IMR-90 (cell line): ENCODE measurements around the gene C11orf86. TPM values are rescaled to one million over a fixed set of nuclear protein-coding genes. Genes with fewer than 3 reads are reported as not detected.

ENCODE experiments used
- ATAC-seq: fragments of 200-7000 bp; cut with Tn5 transposase; 2 replicates; pipeline ENCODE4 v1.9.1; 2020; ENCODE audit warnings: low read depth, mild to moderate bottlenecking, moderate library complexity
- BruUV-seq: library from RNA; stranded (reverse); fragments of 400-500 nt; replicated peaks from 2 replicates; lab custom pipeline; 2021; lab: Mats Ljungman, UMichigan
- CTCF ChIA-PET: fragments of 300-600 bp; formaldehyde crosslinking; extraction: SDS; loops from one replicate; lab custom pipeline; 2021; ENCODE audit warnings: antibody characterized with exemption; lab: Yijun Ruan, JAX
- POLR2A ChIA-PET: fragments of 300-600 bp; sonication (Branson Sonifier 250); formaldehyde crosslinking; loops from one replicate; lab custom pipeline; 2022; ENCODE audit warnings: antibody characterized with exemption; ENCODE audit not compliant: unreplicated experiment; lab: Charles Lee
- DNase-seq: peaks from one replicate; pipeline ENCODE4 v3.0.0; 2013
- H2AFZ ChIP-seq: replicated peaks from 2 replicates; pipeline ENCODE3; 2013; ENCODE audit warnings: low read length, mild to moderate bottlenecking; ENCODE audit not compliant: poor library complexity
- H2AK5ac ChIP-seq: 2 replicates; pipeline ENCODE4 v1.6.1; 2013; ENCODE audit warnings: low read depth, low read length, inconsistent platforms
- H2AK9ac ChIP-seq: replicated peaks from 2 replicates; pipeline ENCODE3; 2013; ENCODE audit warnings: mild to moderate bottlenecking, low read depth, low read length, moderate library complexity; ENCODE audit not compliant: poor library complexity
- H2BK120ac ChIP-seq: 2 replicates; pipeline ENCODE4 v1.6.1; 2013; ENCODE audit warnings: low read depth, low read length, inconsistent platforms
- H2BK15ac ChIP-seq: 3 replicates; pipeline ENCODE4 v1.6.1; 2013; ENCODE audit warnings: low read depth, low read length, inconsistent platforms
- H2BK20ac ChIP-seq: 2 replicates; pipeline ENCODE4 v1.6.1; 2013; ENCODE audit warnings: low read depth, mild to moderate bottlenecking, inconsistent platforms, low read length, moderate library complexity
- H2BK5ac ChIP-seq: 2 replicates; pipeline ENCODE4 v1.6.1; 2013; ENCODE audit warnings: mild to moderate bottlenecking, low read depth, low read length, inconsistent platforms; ENCODE audit not compliant: poor library complexity, severe bottlenecking
- H3K14ac ChIP-seq: replicated peaks from 2 replicates; pipeline ENCODE4 v1.6.1; 2013; ENCODE audit warnings: low read depth, low read length, inconsistent platforms
- H3K18ac ChIP-seq: 2 replicates; pipeline ENCODE4 v1.6.1; 2013; ENCODE audit warnings: low read depth, low read length, control low read depth
- H3K23ac ChIP-seq: 2 replicates; pipeline ENCODE4 v1.6.1; 2013; ENCODE audit warnings: low read depth, low read length, inconsistent platforms
- H3K27ac ChIP-seq: 2 replicates; pipeline ENCODE4 v1.5.1; 2013; ENCODE audit warnings: mild to moderate bottlenecking, control low read depth, low read length; ENCODE audit not compliant: insufficient read depth
- H3K27me3 ChIP-seq: 2 replicates; pipeline ENCODE4 v1.6.1; 2013; ENCODE audit warnings: low read length; ENCODE audit not compliant: control insufficient read depth, insufficient read depth
- H3K36me3 ChIP-seq: 2 replicates; pipeline ENCODE4 v1.6.1; 2013; ENCODE audit warnings: low read length, mixed read lengths; ENCODE audit not compliant: control insufficient read depth, insufficient read depth
- H3K4ac ChIP-seq: 2 replicates; pipeline ENCODE4 v1.6.1; 2013; ENCODE audit warnings: low read depth, low read length, inconsistent platforms
- H3K4me1 ChIP-seq: 2 replicates; pipeline ENCODE4 v1.6.1; 2013; ENCODE audit warnings: low read length, mixed read lengths; ENCODE audit not compliant: control insufficient read depth, insufficient read depth
- H3K4me2 ChIP-seq: 2 replicates; pipeline ENCODE4 v1.6.1; 2013; ENCODE audit warnings: low read depth, mild to moderate bottlenecking, control low read depth, low read length, moderate library complexity
- H3K4me3 ChIP-seq: 2 replicates; pipeline ENCODE4 v1.5.1; 2013; ENCODE audit warnings: low read depth, mild to moderate bottlenecking, control low read depth, low read length, moderate library complexity; ENCODE audit not compliant: insufficient read depth
- H3K56ac ChIP-seq: 2 replicates; pipeline ENCODE4 v1.6.1; 2013; ENCODE audit warnings: low read length, inconsistent platforms; ENCODE audit not compliant: insufficient read depth; ENCODE audit errors: extremely low read depth
- H3K79me1 ChIP-seq, 2 experiments: 2 replicates each; pipeline ENCODE4 v1.6.1; 2013; ENCODE audit warnings: low read length in 2 of 2, inconsistent platforms in 1 of 2, low read depth in 1 of 2
- H3K9ac ChIP-seq: 2 replicates; pipeline ENCODE4 v1.6.1; 2013; ENCODE audit warnings: low read depth, low read length, control low read depth
- H3K9me1 ChIP-seq: 2 replicates; pipeline ENCODE4 v1.6.1; 2013; ENCODE audit warnings: low read length, inconsistent platforms; ENCODE audit not compliant: insufficient read depth
- H3K9me3 ChIP-seq: 2 replicates; pipeline ENCODE4 v1.6.1; 2013; ENCODE audit warnings: low read length; ENCODE audit not compliant: control insufficient read depth, insufficient read depth
- H4K20me1 ChIP-seq: 2 replicates; pipeline ENCODE4 v1.6.1; 2013; ENCODE audit warnings: low read length, inconsistent platforms; ENCODE audit not compliant: insufficient read depth
- H4K5ac ChIP-seq: 2 replicates; pipeline ENCODE4 v1.6.1; 2013; ENCODE audit warnings: mild to moderate bottlenecking, low read depth, low read length, control low read depth
- H4K8ac ChIP-seq, 2 experiments: 2 replicates each; pipeline ENCODE4 v1.6.1; 2013; ENCODE audit warnings: low read depth in 2 of 2, low read length in 2 of 2, control low read depth in 1 of 2, inconsistent platforms in 1 of 2
- H4K91ac ChIP-seq: 2 replicates; pipeline ENCODE4 v1.6.1; 2013; ENCODE audit warnings: low read depth, low read length, inconsistent platforms; ENCODE audit not compliant: insufficient read depth
- CHD1 ChIP-seq: IDR thresholded peaks from 2 replicates; pipeline ENCODE4 v1.6.1; 2012; ENCODE audit warnings: low read depth, low read length, improper control_type of control experiment
- MAFK ChIP-seq: IDR thresholded peaks from 2 replicates; pipeline ENCODE4 v1.6.1; 2012; ENCODE audit warnings: low read depth, low read length, improper control_type of control experiment
- MXI1 ChIP-seq: IDR thresholded peaks from 2 replicates; pipeline ENCODE4 v1.6.1; 2012; ENCODE audit warnings: low read depth, mild to moderate bottlenecking, low read length, moderate library complexity, borderline replicate concordance
- SMC3 ChIP-seq: fragments of 150-350 bp; IDR thresholded peaks from 2 replicates; pipeline ENCODE4 v1.6.1; 2016; ENCODE audit warnings: low read depth, mild to moderate bottlenecking, antibody characterized with exemption, low read length, moderate library complexity
- WGBS, 2 experiments: methylation state at CpG; one replicate each; pipeline versions ENCODE4 v1.1.5 to v1.1.7; 2013; ENCODE audit warnings: missing lambda C conversion rate in 2 of 2; ENCODE audit not compliant: insufficient read length in 1 of 2; ENCODE audit errors: extremely low coverage in 2 of 2; 5-methylcytosine and 5-hydroxymethylcytosine counted together
- dilution Hi-C: fragments of 300-500 bp; cut with HindIII; formaldehyde crosslinking; loops from one replicate; pipeline ENCODE4 v1.14.3; 2018; ENCODE audit warnings: low sequenced_read_pairs; ENCODE audit not compliant: unreplicated experiment
- in situ Hi-C: fragments of 300-500 bp; cut with MboI; formaldehyde crosslinking; loops from 3 replicates; pipeline ENCODE4 v1.14.3; 2019; ENCODE audit warnings: low sequenced_read_pairs, inconsistent platforms, mixed read lengths
- intact Hi-C: fragments of 100-400 bp; cut with micrococcal nuclease; formaldehyde crosslinking; loops from 2 replicates; pipeline ENCODE4 v1.10.0; 2022
- polyA plus RNA-seq, 3 experiments: library from polyadenylated mRNA; depleted of rRNA; stranded (reverse); fragments of >200 nt; gene quantifications; 2 replicates each; pipeline ENCODE4 v1.2.3, GENCODE V29; 2012; ENCODE audit warnings: low replicate concordance in 1 of 3
- total RNA-seq: library from RNA; depleted of rRNA; stranded (reverse); fragments of >200 nt; gene quantifications from 2 replicates; pipeline ENCODE4 v1.2.3, GENCODE V29; 2012

Gene C11orf86
- total and polyA plus RNA-seq, 2 of the 4 experiments (the other 2 are of a cell fraction), result not detected

DNA sequence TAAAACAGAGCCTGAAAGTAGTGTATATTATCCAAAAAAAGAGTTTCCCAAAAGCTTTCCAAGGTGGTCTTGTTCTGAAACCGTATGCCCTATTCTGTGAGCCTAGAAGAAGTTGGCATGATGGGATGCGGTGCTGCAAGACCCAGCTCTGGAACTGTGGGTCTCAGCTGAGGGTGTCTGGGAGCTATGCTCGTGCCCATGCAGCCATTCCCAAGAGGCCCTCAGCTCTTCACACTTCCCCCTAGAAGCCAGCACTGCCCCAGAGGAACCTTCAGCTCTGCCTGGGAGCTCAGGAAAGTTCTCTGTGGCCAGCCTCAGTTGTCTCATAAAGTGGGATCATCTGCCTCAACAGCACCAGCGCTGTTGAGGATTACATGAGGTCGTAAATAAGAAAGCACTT, 41.4 kb downstream of the C11orf86 start:
- no peak overlapping the region for H2AK5ac ChIP-seq
- H3K18ac ChIP-seq, result no peak overlapping the region
- ChIA-PET POLR2A (no interaction called here), CTCF (interaction anchor here (0.7 to 1.1 kb wide), 2 partner anchors 13 to 135 kb away, joined by 3 to 4 read pairs; no protein-coding TSS in a partner anchor)
- no peak overlapping the region for H2BK15ac ChIP-seq
- H3K4me3 ChIP-seq, result no peak overlapping the region
- H2AK9ac ChIP-seq, result no peak overlapping the region
- intact Hi-C loops, result no loop called here
- H3K14ac ChIP-seq, result no peak overlapping the region
- no peak overlapping the region for H4K5ac ChIP-seq
- no peak overlapping the region for H4K8ac ChIP-seq
- H3K9me3 ChIP-seq, result no peaks in the 10 kb centered on the region
- H3K23ac ChIP-seq, result no peak overlapping the region
- no peak overlapping the region for H3K27ac ChIP-seq
- no peak overlapping the region for H4K91ac ChIP-seq
- DNase-seq (no peak), ATAC-seq (no peak)
- no peak overlapping the region for H3K9ac ChIP-seq
- H3K4ac ChIP-seq, result no peak overlapping the region
- no CpG with 5 or more reads among the region's 5 CpGs for WGBS, 2 experiments
- no peaks in the 10 kb centered on the region for H3K9me1 ChIP-seq
- H2BK120ac ChIP-seq, result no peak overlapping the region
- no peaks in the 10 kb centered on the region for H3K79me1 ChIP-seq
- H3K4me1 ChIP-seq, result no peaks in the 10 kb centered on the region
- H2AFZ ChIP-seq, result peak overlapping the region; percentile 16
- no peaks in the 10 kb centered on the region for H4K20me1 ChIP-seq
- no peak overlapping the region for H2BK5ac ChIP-seq
- H2BK20ac ChIP-seq, result no peak overlapping the region
- H3K4me2 ChIP-seq, result no peak overlapping the region
- no peak for TF ChIP-seq MXI1
- no peak for TF ChIP-seq MAFK
- TF ChIP-seq CHD1, result no peak
- no peak for TF ChIP-seq SMC3
- no peaks in the 10 kb centered on the region for H3K36me3 ChIP-seq
- in situ Hi-C loops, result no loop called here
- H3K27me3 ChIP-seq, result no peaks in the 10 kb centered on the region
- dilution Hi-C loops, result no loop called here
- BruUV-seq, result no TSS peak
- H3K56ac ChIP-seq, result no peak overlapping the region
